SKM-1 treated with dmso at 0.1 percent for 144 hours (cell line): ENCODE measurements around the gene CDC6.

Experiments used
- DNase-seq: peaks from one replicate; lab custom pipeline; 2025; ENCODE audit not compliant: unreplicated experiment; lab: John Stamatoyannopoulos, UW

Gene CDC6

GRCh38 chr17:40322358-40323315 lies 35.0 kb downstream of the CDC6 start:
- DNase-seq, result peak; percentile 97

GRCh38 chr17:40323391-40324381 lies 36.0 kb downstream of the CDC6 start:
- DNase-seq, result peak; percentile 33

- DNase-seq, result no peak
Observed at GRCh38 chr17:40325156-40326013, 37.7 kb downstream of the CDC6 start.

- no peak for DNase-seq
Observed at GRCh38 chr17:40326014-40326831, 38.5 kb downstream of the CDC6 start.

- DNase-seq, result no peak
Observed at GRCh38 chr17:40326832-40327199, 39.1 kb downstream of the CDC6 start.

GRCh38 chr17:40327244-40327729 lies 39.6 kb downstream of the CDC6 start:
- no peak for DNase-seq

GRCh38 chr17:40327735-40328385 lies 40.2 kb downstream of the CDC6 start:
- DNase-seq, result no peak

- no peak for DNase-seq
Observed at GRCh38 chr17:40328386-40328766, 40.7 kb downstream of the CDC6 start.

GRCh38 chr17:40329839-40330794 lies 42.4 kb downstream of the CDC6 start:
- DNase-seq, result peak; percentile 81

- no peak for DNase-seq
Observed at GRCh38 chr17:40330850-40331470, 43.3 kb downstream of the CDC6 start.

- DNase-seq, result no peak
Observed at GRCh38 chr17:40331743-40332641, 44.3 kb downstream of the CDC6 start.

GRCh38 chr17:40333781-40334448 lies 46.2 kb downstream of the CDC6 start:
- peak; percentile 88 for DNase-seq

GRCh38 chr17:40335620-40336019 lies 47.9 kb downstream of the CDC6 start:
- no peak for DNase-seq

GRCh38 chr17:40337351-40337750 lies 49.7 kb downstream of the CDC6 start:
- no peak for DNase-seq

- DNase-seq, result peak; percentile 91
Observed at GRCh38 chr17:40338058-40338457, 50.4 kb downstream of the CDC6 start.
